ENCODE data around the gene JAM3. TPM values are rescaled to one million over a fixed set of nuclear protein-coding genes. Genes with fewer than 3 reads are reported as not detected.

JAM3 gene
- total RNA-seq, 4 donors from 2014 or later = 60.9 to 124 (median 96.5) TPM

DNA sequence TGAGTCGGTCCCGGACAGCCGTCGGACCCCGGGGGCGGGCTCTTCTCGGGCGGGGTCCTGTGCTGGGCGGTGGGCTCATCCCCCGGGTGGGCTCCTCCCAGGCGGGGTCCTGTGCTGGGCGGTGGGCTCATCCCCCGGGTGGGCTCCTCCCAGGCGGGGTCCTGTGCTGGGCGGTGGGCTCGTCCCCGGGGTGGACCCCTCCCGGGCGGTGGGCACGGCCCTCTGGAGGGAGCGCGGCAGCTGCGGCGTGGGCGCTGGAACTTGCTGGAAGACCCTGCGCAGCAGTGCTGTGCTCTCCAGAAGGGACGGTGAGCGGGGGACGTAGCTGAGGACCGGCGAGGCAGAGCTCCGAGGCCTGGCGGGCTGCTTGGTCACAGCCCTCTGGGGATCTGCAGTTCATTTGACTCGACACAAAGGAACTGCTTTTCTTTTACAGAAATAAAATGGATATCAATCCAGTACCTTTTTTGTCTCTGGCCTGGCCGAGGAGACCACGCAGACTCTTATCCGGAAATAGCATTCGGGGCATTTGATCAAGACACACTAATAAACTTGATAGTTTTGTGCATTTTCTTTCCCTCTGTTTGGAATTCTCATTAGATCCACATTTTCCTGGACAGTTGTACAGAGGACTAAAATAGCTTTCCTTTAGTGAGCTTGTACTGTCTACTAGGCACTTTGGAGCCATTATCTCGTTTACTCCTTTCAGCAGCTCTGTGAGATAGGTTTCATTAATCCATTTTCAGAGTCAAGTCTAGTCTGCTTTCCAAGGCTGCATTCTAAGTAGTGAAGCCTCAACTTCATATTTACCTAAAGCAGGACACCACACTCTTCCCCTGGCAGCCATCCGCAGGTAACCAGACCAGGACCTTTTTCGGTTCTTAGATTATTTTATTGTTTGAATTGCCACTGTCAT, 812 bp downstream of the JAM3 start:
- Histone ChIP-seq H3K27me3 (no peaks in the 10 kb centered on the region), H3K27ac (peak overlapping the region; percentile 88 to 97 (median 94)), H3K4me3 (peak overlapping the region; percentile 53 to 76 (median 69)), H3K36me3 (no peaks in the 10 kb centered on the region), H3K9me3 (no peaks in the 10 kb centered on the region), H3K4me1 (peaks cover 0 to 50% (median 10%) of the 10 kb centered on the region in 4 donors)
- TF ChIP-seq POLR2A (IDR thresholded peaks at IDR 0.05) (peak in 1 of 2 donors; percentile 23), EP300 (IDR thresholded peaks at IDR 0.05) (no peak)
- 7 to 13% methylated on average over 18 to 25 of the region's 41 CpGs for WGBS, 2 donors
- DNase-seq (ENCODE audit: low spot score in 2 of 2) = no peak

DNA sequence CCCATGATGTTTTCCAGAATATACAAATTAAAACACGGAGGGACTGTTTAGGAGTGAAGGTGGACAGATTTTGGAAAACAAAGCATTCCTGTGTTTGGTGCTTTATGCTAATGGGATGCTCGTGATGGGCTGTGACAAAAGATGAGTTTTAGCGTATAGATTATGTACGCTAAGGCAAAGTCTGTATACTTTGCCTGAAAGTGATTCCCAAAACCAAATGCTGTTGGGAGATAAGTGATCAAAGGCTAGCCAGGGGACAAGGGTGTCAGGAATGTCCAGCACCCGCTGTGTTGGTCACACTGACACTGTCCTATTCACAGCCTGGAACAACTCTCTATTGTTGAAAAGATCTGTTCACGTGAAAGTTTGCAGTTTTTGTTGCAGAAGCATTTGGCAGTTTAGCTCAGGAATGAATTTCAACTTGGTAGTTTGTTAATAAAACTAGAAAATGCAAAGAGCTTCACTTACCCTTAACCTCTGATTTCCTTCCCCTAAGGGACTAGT, 1.5 kb downstream of the JAM3 start:
- peak overlapping the region in 3 of 4 donors; percentile 67 to 76 (median 71) for H3K4me3 ChIP-seq
- no peaks in the 10 kb centered on the region for H3K27me3 ChIP-seq
- peaks cover 0 to 57% (median 10%) of the 10 kb centered on the region in 4 donors for H3K4me1 ChIP-seq
- TF ChIP-seq, protein P1, sequence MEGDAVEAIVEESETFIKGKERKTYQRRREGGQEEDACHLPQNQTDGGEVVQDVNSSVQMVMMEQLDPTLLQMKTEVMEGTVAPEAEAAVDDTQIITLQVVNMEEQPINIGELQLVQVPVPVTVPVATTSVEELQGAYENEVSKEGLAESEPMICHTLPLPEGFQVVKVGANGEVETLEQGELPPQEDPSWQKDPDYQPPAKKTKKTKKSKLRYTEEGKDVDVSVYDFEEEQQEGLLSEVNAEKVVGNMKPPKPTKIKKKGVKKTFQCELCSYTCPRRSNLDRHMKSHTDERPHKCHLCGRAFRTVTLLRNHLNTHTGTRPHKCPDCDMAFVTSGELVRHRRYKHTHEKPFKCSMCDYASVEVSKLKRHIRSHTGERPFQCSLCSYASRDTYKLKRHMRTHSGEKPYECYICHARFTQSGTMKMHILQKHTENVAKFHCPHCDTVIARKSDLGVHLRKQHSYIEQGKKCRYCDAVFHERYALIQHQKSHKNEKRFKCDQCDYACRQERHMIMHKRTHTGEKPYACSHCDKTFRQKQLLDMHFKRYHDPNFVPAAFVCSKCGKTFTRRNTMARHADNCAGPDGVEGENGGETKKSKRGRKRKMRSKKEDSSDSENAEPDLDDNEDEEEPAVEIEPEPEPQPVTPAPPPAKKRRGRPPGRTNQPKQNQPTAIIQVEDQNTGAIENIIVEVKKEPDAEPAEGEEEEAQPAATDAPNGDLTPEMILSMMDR (IDR thresholded peaks at IDR 0.05) = no peak
- TF ChIP-seq EP300 (IDR thresholded peaks at IDR 0.05) = peak in 1 of 2 donors; percentile 50
- DNase-seq (ENCODE audit: low spot score in 2 of 2) = no peak
- WGBS, 2 donors = 35 to 37% methylated on average over 6 of the region's 6 CpGs
- H3K36me3 ChIP-seq = no peaks in the 10 kb centered on the region
- H3K27ac ChIP-seq = peak overlapping the region; percentile 88 to 97 (median 94)
- no peaks in the 10 kb centered on the region for H3K9me3 ChIP-seq

DNA sequence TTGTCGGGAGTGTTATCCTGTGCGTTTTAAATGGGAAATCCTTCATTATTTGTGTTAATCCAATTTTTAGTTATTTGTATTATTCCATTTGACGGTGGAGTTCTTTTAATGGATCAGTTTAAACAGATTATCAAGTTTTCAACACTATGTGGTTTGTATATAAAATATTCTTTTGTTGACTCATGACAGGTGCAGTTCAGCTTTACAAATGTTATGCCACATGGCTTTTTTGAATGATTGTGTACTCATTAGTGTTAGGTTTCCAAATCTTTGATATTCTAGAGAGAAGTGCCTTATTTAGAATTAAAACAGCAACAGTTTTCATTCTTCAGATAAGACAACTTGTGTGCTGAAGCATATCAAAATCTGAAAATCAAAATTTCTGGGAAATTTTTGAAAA, 2.4 kb downstream of the JAM3 start:
- Histone ChIP-seq H3K9me3 (no peaks in the 10 kb centered on the region), H3K4me3 (no peak overlapping the region), H3K36me3 (no peaks in the 10 kb centered on the region), H3K27ac (peak overlapping the region; percentile 88 to 97 (median 94)), H3K4me1 (peaks cover 0 to 58% (median 10%) of the 10 kb centered on the region in 4 donors), H3K27me3 (no peaks in the 10 kb centered on the region)
- TF ChIP-seq, protein P1 (IDR thresholded peaks at IDR 0.05) = no peak
- no peak for TF ChIP-seq POLR2A (IDR thresholded peaks at IDR 0.05)
- TF ChIP-seq EP300 (IDR thresholded peaks at IDR 0.05) = no peak
- WGBS, 2 donors = 60 to 65% methylated on average over 3 of the region's 3 CpGs
- no peak for DNase-seq (ENCODE audit: low spot score in 2 of 2)

DNA sequence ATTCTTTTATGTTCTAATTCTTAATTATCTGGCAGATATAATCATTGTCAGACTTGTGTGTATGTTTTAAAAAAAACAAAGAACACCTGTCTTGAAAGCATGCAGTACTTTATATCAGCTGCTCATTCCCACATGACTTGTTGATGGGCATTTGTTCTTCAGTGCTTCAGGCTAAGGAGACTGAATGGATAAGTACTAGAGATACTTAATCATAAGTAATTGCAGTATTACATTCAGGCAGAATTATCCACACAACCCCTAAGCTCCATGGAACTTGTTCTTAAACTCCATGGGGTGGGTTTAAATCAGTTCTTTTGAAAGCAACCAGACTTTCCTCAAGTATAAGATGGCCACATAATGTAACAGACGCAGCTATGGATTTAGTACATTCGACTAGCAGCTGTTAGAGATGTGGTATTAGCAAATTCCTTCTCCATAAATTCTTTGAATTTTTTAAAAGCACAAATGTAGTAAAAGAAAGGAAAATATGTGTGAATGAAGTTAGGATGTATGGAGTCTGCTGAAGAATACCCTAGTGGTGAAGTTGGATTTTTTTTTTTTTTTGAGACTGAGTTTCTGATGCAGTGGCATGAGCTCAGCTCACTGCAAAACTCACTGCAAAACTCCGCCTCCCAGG, 3.0 kb downstream of the JAM3 start:
- Histone ChIP-seq H3K4me3 (no peak overlapping the region), H3K9me3 (no peaks in the 10 kb centered on the region), H3K27ac (peak overlapping the region in 3 of 4 donors; percentile 57 to 97 (median 88)), H3K36me3 (no peaks in the 10 kb centered on the region), H3K4me1 (peaks cover 0 to 58% (median 10%) of the 10 kb centered on the region in 4 donors), H3K27me3 (no peaks in the 10 kb centered on the region)
- TF ChIP-seq, protein P1 (IDR thresholded peaks at IDR 0.05) = peak in 1 of 5 experiments; percentile 15
- no peak for TF ChIP-seq POLR2A (IDR thresholded peaks at IDR 0.05)
- TF ChIP-seq EP300 (IDR thresholded peaks at IDR 0.05) = no peak
- WGBS, 2 donors = 74 to 80% methylated on average over 3 of the region's 3 CpGs
- no peak for DNase-seq (ENCODE audit: low spot score in 2 of 2)

DNA sequence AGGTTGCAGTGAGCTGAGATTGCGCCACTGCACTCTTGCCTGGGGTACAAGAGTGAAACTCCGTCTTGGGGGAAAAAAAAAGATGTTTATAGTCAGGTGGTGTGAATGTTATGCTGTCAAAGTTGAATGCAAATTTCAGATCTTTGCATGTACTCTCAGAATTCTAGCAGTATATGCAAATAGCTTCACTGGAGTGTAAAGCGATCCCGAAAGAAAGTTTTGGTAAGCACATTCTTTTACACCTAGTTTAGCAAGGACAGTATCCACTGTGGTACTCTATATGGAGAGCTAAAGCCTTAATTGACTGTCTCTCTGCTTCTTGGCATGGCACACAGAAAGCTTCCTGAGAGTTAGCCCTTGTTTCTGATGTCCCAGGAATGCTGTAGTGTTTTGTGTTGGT, 4.0 kb downstream of the JAM3 start:
- DNase-seq (ENCODE audit: low spot score in 2 of 2) = no peak
- 61 to 93% methylated on average over 4 of the region's 4 CpGs for WGBS, 2 donors
- peaks cover 0 to 58% (median 10%) of the 10 kb centered on the region in 4 donors for H3K4me1 ChIP-seq
- peak overlapping the region; percentile 35 to 97 (median 72) for H3K27ac ChIP-seq
- TF ChIP-seq EP300 (IDR thresholded peaks at IDR 0.05) (no peak), POLR2A (IDR thresholded peaks at IDR 0.05) (no peak)
- TF ChIP-seq, protein P1 (IDR thresholded peaks at IDR 0.05) = no peak
- H3K27me3 ChIP-seq = no peaks in the 10 kb centered on the region
- no peaks in the 10 kb centered on the region for H3K36me3 ChIP-seq
- no peak overlapping the region for H3K4me3 ChIP-seq
- no peaks in the 10 kb centered on the region for H3K9me3 ChIP-seq
